HG03521 (cell line): ENCODE data around the gene GPR55.
A peak's percentile ranks its signal among the peaks of the same experiment; 100 is the strongest.

Experiments
- ATAC-seq: cut with Tn5 transposase; IDR thresholded peaks from one replicate; pipeline ENCODE4 v1.9.1; 2021; ENCODE audit warnings: mild to moderate bottlenecking, moderate library complexity; ENCODE audit not compliant: unreplicated experiment

The GPR55 gene

GRCh38 chr2:230868947-230869913 is 55.8 kb downstream of the GPR55 start:
- no peak for ATAC-seq

- ATAC-seq, result no peak
These were observed 56.7 kb downstream of the GPR55 start for GRCh38 chr2:230868161-230868946.

GRCh38 chr2:230866756-230867523 is 58.1 kb downstream of the GPR55 start:
- ATAC-seq, result no peak

GRCh38 chr2:230865766-230866755 is 59.0 kb downstream of the GPR55 start:
- no peak for ATAC-seq

- ATAC-seq, result no peak
These were observed 59.7 kb downstream of the GPR55 start for GRCh38 chr2:230865307-230865765.

- ATAC-seq, result peak; percentile 70
These were observed 60.3 kb downstream of the GPR55 start, which contains the start of gene ITM2C for GRCh38 chr2:230864605-230865306. TSS of gene ITM2C (plus strand) at chr2:230864942. CDS start at chr2:230865026, 84 bp downstream.

- no peak for ATAC-seq
These were observed 60.9 kb downstream of the GPR55 start for GRCh38 chr2:230864122-230864604.

- ATAC-seq, result no peak
These were observed 61.5 kb downstream of the GPR55 start for GRCh38 chr2:230863442-230864121.

GRCh38 chr2:230863031-230863430 is 62.0 kb downstream of the GPR55 start:
- ATAC-seq, result no peak

- no peak for ATAC-seq
These were observed 62.8 kb downstream of the GPR55 start for GRCh38 chr2:230862292-230862691.

- ATAC-seq, result no peak
These were observed 63.3 kb downstream of the GPR55 start for GRCh38 chr2:230861552-230862255.
